Measurements from ENCODE around the gene NHSL2. TPM values are rescaled to one million over a fixed set of nuclear protein-coding genes. Genes with fewer than 3 reads are reported as not detected.

Gene NHSL2
- total RNA-seq, 2 experiments from 2014 or later: 0.97 TPM

- POLR2A ChIA-PET: no interaction called here
- intact Hi-C loops (cut with micrococcal nuclease): no loop called here
- CTCF ChIA-PET: no interaction called here
- Mint-ChIP-seq H3K27me3 (peaks cover 5% of the 10 kb centered on the region), H3K4me3 (no peak overlapping the region), H3K36me3 (no peaks in the 10 kb centered on the region), H3K9me3 (no peaks in the 10 kb centered on the region), H3K27ac (no peak overlapping the region), H3K4me1 (ENCODE audit: low read depth) (no peaks in the 10 kb centered on the region)
- no peak for DNase-seq
Observed at GRCh38 chrX:71930298-71930697, 19.7 kb downstream of the NHSL2 start.

- H3K9me3 Mint-ChIP-seq: no peaks in the 10 kb centered on the region
- H3K4me1 Mint-ChIP-seq (ENCODE audit: low read depth): no peaks in the 10 kb centered on the region
- no peak overlapping the region for H3K4me3 Mint-ChIP-seq
- no peak for DNase-seq
- no peak overlapping the region for H3K27ac Mint-ChIP-seq
- ChIA-PET CTCF (no interaction called here), POLR2A (no interaction called here)
- intact Hi-C loops (cut with micrococcal nuclease): no loop called here
- H3K36me3 Mint-ChIP-seq: no peaks in the 10 kb centered on the region
- H3K27me3 Mint-ChIP-seq: peaks cover 5% of the 10 kb centered on the region
Observed at GRCh38 chrX:71935476-71935875, 24.8 kb downstream of the NHSL2 start.

- Mint-ChIP-seq H3K4me1 (ENCODE audit: low read depth) (no peaks in the 10 kb centered on the region), H3K36me3 (no peaks in the 10 kb centered on the region), H3K4me3 (no peak overlapping the region), H3K27me3 (peaks cover 5% of the 10 kb centered on the region), H3K9me3 (no peaks in the 10 kb centered on the region), H3K27ac (no peak overlapping the region)
- ChIA-PET POLR2A (no interaction called here), CTCF (no interaction called here)
- intact Hi-C loops (cut with micrococcal nuclease): no loop called here
- no peak for DNase-seq
Observed at GRCh38 chrX:71936632-71937031, 26.0 kb downstream of the NHSL2 start.

- Mint-ChIP-seq H3K4me3 (no peak overlapping the region), H3K4me1 (ENCODE audit: low read depth) (peaks cover 2% of the 10 kb centered on the region), H3K36me3 (no peaks in the 10 kb centered on the region), H3K27me3 (peaks cover 4% of the 10 kb centered on the region), H3K27ac (no peak overlapping the region), H3K9me3 (no peaks in the 10 kb centered on the region)
- intact Hi-C loops (cut with micrococcal nuclease): no loop called here
- ChIA-PET CTCF (no interaction called here), POLR2A (no interaction called here)
- DNase-seq: no peak
Observed at GRCh38 chrX:71938371-71938770, 27.7 kb downstream of the NHSL2 start.

GRCh38 chrX:71941145-71941544, 30.5 kb downstream of the NHSL2 start:
- POLR2A ChIA-PET: no interaction called here
- H3K27me3 Mint-ChIP-seq: no peaks in the 10 kb centered on the region
- CTCF ChIA-PET: no interaction called here
- H3K4me3 Mint-ChIP-seq: no peak overlapping the region
- H3K36me3 Mint-ChIP-seq: no peaks in the 10 kb centered on the region
- DNase-seq: no peak
- no peaks in the 10 kb centered on the region for H3K9me3 Mint-ChIP-seq
- no peak overlapping the region for H3K27ac Mint-ChIP-seq
- peaks cover 2% of the 10 kb centered on the region for H3K4me1 Mint-ChIP-seq (ENCODE audit: low read depth)
- intact Hi-C loops (cut with micrococcal nuclease): no loop called here

GRCh38 chrX:71941776-71942175, 31.1 kb downstream of the NHSL2 start:
- intact Hi-C loops (cut with micrococcal nuclease): no loop called here
- Mint-ChIP-seq H3K4me3 (no peak overlapping the region), H3K9me3 (no peaks in the 10 kb centered on the region), H3K36me3 (no peaks in the 10 kb centered on the region), H3K27ac (no peak overlapping the region), H3K27me3 (no peaks in the 10 kb centered on the region), H3K4me1 (ENCODE audit: low read depth) (peaks cover 2% of the 10 kb centered on the region)
- ChIA-PET CTCF (no interaction called here), POLR2A (no interaction called here)
- DNase-seq: no peak

- Mint-ChIP-seq H3K4me1 (ENCODE audit: low read depth) (peaks cover 2% of the 10 kb centered on the region), H3K36me3 (no peaks in the 10 kb centered on the region), H3K9me3 (no peaks in the 10 kb centered on the region), H3K27ac (no peak overlapping the region), H3K4me3 (no peak overlapping the region), H3K27me3 (no peaks in the 10 kb centered on the region)
- DNase-seq: no peak
- ChIA-PET CTCF (no interaction called here), POLR2A (no interaction called here)
- intact Hi-C loops (cut with micrococcal nuclease): no loop called here
Observed at GRCh38 chrX:71944369-71944768, 33.7 kb downstream of the NHSL2 start.

GRCh38 chrX:71945237-71945805, 34.7 kb downstream of the NHSL2 start:
- H3K9me3 Mint-ChIP-seq: no peaks in the 10 kb centered on the region
- no peaks in the 10 kb centered on the region for H3K36me3 Mint-ChIP-seq
- peaks cover 2% of the 10 kb centered on the region for H3K4me1 Mint-ChIP-seq (ENCODE audit: low read depth)
- intact Hi-C loops (cut with micrococcal nuclease): no loop called here
- ChIA-PET POLR2A (no interaction called here), CTCF (no interaction called here)
- no peak overlapping the region for H3K27ac Mint-ChIP-seq
- H3K4me3 Mint-ChIP-seq: no peak overlapping the region
- no peaks in the 10 kb centered on the region for H3K27me3 Mint-ChIP-seq
- DNase-seq: no peak

- Mint-ChIP-seq H3K27ac (no peak overlapping the region), H3K27me3 (no peaks in the 10 kb centered on the region), H3K4me3 (no peak overlapping the region), H3K9me3 (no peaks in the 10 kb centered on the region), H3K36me3 (no peaks in the 10 kb centered on the region), H3K4me1 (ENCODE audit: low read depth) (no peaks in the 10 kb centered on the region)
- intact Hi-C loops (cut with micrococcal nuclease): no loop called here
- ChIA-PET CTCF (no interaction called here), POLR2A (no interaction called here)
- DNase-seq: no peak
Observed at GRCh38 chrX:71949363-71949762, 38.7 kb downstream of the NHSL2 start.

- no peaks in the 10 kb centered on the region for H3K27me3 Mint-ChIP-seq
- intact Hi-C loops (cut with micrococcal nuclease): no loop called here
- H3K9me3 Mint-ChIP-seq: no peaks in the 10 kb centered on the region
- no peak for DNase-seq
- ChIA-PET POLR2A (no interaction called here), CTCF (no interaction called here)
- H3K27ac Mint-ChIP-seq: no peak overlapping the region
- H3K4me1 Mint-ChIP-seq (ENCODE audit: low read depth): no peaks in the 10 kb centered on the region
- H3K4me3 Mint-ChIP-seq: no peak overlapping the region
- H3K36me3 Mint-ChIP-seq: no peaks in the 10 kb centered on the region
Observed at GRCh38 chrX:71949844-71950445, 39.3 kb downstream of the NHSL2 start.

- no peak overlapping the region for H3K4me3 Mint-ChIP-seq
- intact Hi-C loops (cut with micrococcal nuclease): no loop called here
- no peaks in the 10 kb centered on the region for H3K36me3 Mint-ChIP-seq
- no peaks in the 10 kb centered on the region for H3K4me1 Mint-ChIP-seq (ENCODE audit: low read depth)
- ChIA-PET CTCF (no interaction called here), POLR2A (no interaction called here)
- H3K9me3 Mint-ChIP-seq: no peaks in the 10 kb centered on the region
- no peak overlapping the region for H3K27ac Mint-ChIP-seq
- H3K27me3 Mint-ChIP-seq: no peaks in the 10 kb centered on the region
- no peak for DNase-seq
Observed at GRCh38 chrX:71953391-71953790, 42.7 kb downstream of the NHSL2 start.

- no peaks in the 10 kb centered on the region for H3K27me3 Mint-ChIP-seq
- H3K9me3 Mint-ChIP-seq: no peaks in the 10 kb centered on the region
- H3K27ac Mint-ChIP-seq: no peak overlapping the region
- POLR2A ChIA-PET: no interaction called here
- no peak for DNase-seq
- H3K36me3 Mint-ChIP-seq: no peaks in the 10 kb centered on the region
- H3K4me3 Mint-ChIP-seq: no peak overlapping the region
- no peaks in the 10 kb centered on the region for H3K4me1 Mint-ChIP-seq (ENCODE audit: low read depth)
- intact Hi-C loops (cut with micrococcal nuclease): no loop called here
- CTCF ChIA-PET: no interaction called here
Observed at GRCh38 chrX:71953946-71954345, 43.3 kb downstream of the NHSL2 start.

GRCh38 chrX:71954458-71954857, 43.8 kb downstream of the NHSL2 start:
- ChIA-PET CTCF (no interaction called here), POLR2A (no interaction called here)
- intact Hi-C loops (cut with micrococcal nuclease): no loop called here
- Mint-ChIP-seq H3K9me3 (no peaks in the 10 kb centered on the region), H3K36me3 (no peaks in the 10 kb centered on the region), H3K27ac (no peak overlapping the region), H3K4me3 (no peak overlapping the region), H3K27me3 (no peaks in the 10 kb centered on the region), H3K4me1 (ENCODE audit: low read depth) (no peaks in the 10 kb centered on the region)
- DNase-seq: no peak
